Measurements from ENCODE around the gene GAREM1. TPM values are rescaled to one million over a fixed set of nuclear protein-coding genes. Genes with fewer than 3 reads are reported as not detected.

The GAREM1 gene
- total and polyA plus RNA-seq, 9 of the 15 experiments (the other 6 are each of a cell fraction or from before 2014, with no cell fraction given): 0.03 to 0.33 (median 0.07) TPM; not detected in 1

DNA sequence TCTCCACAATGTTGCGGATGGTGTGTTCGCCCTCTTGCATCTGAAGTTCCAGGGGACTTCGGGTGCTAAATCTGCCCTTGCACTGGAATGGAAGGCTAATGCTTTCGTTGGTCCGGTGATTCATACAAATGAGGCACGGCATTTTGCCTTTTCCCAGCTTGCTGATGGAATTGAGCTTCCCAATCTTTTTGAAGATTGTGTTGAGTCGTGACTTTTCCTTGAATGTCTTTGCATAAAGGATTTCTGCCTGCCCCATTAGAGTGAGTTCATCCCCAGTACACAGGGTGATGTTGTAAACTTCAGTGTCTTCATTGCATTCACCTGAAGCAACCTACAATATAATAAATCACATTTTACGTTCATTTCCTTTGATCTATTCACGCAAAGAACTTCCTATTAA lies 182.8 kb downstream of the GAREM1 start:
- Histone ChIP-seq H3K27ac (ENCODE audit: extremely low read depth, low read depth, low read length) (no peak overlapping the region), H4K20me1 (replicated peaks; ENCODE audit: control insufficient read depth, insufficient read depth, low read length) (no peaks in the 10 kb centered on the region), H3K4me2 (ENCODE audit: insufficient read depth, low read length) (no peak overlapping the region), H3K4me1 (replicated peaks in 1 of 2; ENCODE audit: control insufficient read depth in 2 of 2, insufficient read depth in 2 of 2, low read length in 2 of 2) (no peaks in the 10 kb centered on the region), H3K9me3 (replicated peaks; ENCODE audit: control insufficient read depth, insufficient read depth, low read depth, low read length) (no peaks in the 10 kb centered on the region), H3K36me3 (ENCODE audit: control insufficient read depth, insufficient read depth, low read length) (no peaks in the 10 kb centered on the region), H3K9me1 (ENCODE audit: control insufficient read depth, insufficient read depth, low read length) (no peaks in the 10 kb centered on the region), H3K79me2 (ENCODE audit: control insufficient read depth, insufficient read depth, low read length) (no peaks in the 10 kb centered on the region), H3K9ac (ENCODE audit: insufficient read depth in 1 of 2, low read depth in 2 of 2, low read length in 2 of 2) (no peak overlapping the region), H3K4me3 (no peak overlapping the region), H3K27me3 (ENCODE audit: control insufficient read depth in 2 of 2, insufficient read depth in 2 of 2, low read length in 2 of 2) (no peaks in the 10 kb centered on the region; a peak in 1 of 5 replicates), H2AFZ (ENCODE audit: low read depth, low read length) (no peak overlapping the region)
- DNase-seq (ENCODE audit: extremely low read depth in 1 of 4, low spot score in 3 of 4) (no peak), FAIRE-seq (no peak), ATAC-seq (no peak)
- CTCF ChIA-PET (ENCODE audit: low intra/inter-chr PET ratio): no interaction called here
- POLR2A ChIA-PET: interaction anchor here (1.4 kb wide), 1 partner anchor 10 kb away, joined by 5 read pairs; no protein-coding TSS in a partner anchor
- intact Hi-C loops (cut with micrococcal nuclease) (loop anchor here (2.0 to 5.0 kb wide), 2 partner anchors 183 to 264 kb away; partner anchors contain the start of gene GAREM1), in situ Hi-C loops (cut with MboI) (no loop called here)
- no TSS peak for BruUV-seq (replicated peaks)
- WGBS (ENCODE audit: insufficient coverage, low coverage, missing lambda C conversion rate): 6% methylated on average over 9 of the region's 9 CpGs
- TF ChIP-seq BRD4 (IDR thresholded peaks at IDR 0.05) (no peak), ZNF347 (CRISPR knock-in tag; IDR thresholded peaks at IDR 0.05; ENCODE audit: low read depth) (no peak), SMAD1 (IDR thresholded peaks at IDR 0.05; ENCODE audit: low read depth, low read length, partially characterized antibody) (no peak), CREB3 (tag; conservative IDR thresholded peaks at IDR 0.05; ENCODE audit: low read depth) (no peak), ZNF696 (CRISPR knock-in tag; conservative IDR thresholded peaks at IDR 0.05) (no peak), ZNF140 (CRISPR knock-in tag; IDR thresholded peaks at IDR 0.05) (no peak), FOSL1 (tag; conservative IDR thresholded peaks at IDR 0.05) (no peak), HMG20A (CRISPR knock-in tag; conservative IDR thresholded peaks at IDR 0.05) (no peak), ZKSCAN1 (IDR thresholded peaks at IDR 0.05; ENCODE audit: low read depth, low read length) (no peak), SUPT5H (IDR thresholded peaks at IDR 0.05) (no peak)
- TF ChIP-seq, protein P1, sequence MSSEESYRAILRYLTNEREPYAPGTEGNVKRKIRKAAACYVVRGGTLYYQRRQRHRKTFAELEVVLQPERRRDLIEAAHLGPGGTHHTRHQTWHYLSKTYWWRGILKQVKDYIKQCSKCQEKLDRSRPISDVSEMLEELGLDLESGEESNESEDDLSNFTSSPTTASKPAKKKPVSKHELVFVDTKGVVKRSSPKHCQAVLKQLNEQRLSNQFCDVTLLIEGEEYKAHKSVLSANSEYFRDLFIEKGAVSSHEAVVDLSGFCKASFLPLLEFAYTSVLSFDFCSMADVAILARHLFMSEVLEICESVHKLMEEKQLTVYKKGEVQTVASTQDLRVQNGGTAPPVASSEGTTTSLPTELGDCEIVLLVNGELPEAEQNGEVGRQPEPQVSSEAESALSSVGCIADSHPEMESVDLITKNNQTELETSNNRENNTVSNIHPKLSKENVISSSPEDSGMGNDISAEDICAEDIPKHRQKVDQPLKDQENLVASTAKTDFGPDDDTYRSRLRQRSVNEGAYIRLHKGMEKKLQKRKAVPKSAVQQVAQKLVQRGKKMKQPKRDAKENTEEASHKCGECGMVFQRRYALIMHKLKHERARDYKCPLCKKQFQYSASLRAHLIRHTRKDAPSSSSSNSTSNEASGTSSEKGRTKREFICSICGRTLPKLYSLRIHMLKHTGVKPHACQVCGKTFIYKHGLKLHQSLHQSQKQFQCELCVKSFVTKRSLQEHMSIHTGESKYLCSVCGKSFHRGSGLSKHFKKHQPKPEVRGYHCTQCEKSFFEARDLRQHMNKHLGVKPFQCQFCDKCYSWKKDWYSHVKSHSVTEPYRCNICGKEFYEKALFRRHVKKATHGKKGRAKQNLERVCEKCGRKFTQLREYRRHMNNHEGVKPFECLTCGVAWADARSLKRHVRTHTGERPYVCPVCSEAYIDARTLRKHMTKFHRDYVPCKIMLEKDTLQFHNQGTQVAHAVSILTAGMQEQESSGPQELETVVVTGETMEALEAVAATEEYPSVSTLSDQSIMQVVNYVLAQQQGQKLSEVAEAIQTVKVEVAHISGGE (CRISPR knock-in tag; IDR thresholded peaks at IDR 0.05): no peak
- TF ChIP-seq, protein P2, sequence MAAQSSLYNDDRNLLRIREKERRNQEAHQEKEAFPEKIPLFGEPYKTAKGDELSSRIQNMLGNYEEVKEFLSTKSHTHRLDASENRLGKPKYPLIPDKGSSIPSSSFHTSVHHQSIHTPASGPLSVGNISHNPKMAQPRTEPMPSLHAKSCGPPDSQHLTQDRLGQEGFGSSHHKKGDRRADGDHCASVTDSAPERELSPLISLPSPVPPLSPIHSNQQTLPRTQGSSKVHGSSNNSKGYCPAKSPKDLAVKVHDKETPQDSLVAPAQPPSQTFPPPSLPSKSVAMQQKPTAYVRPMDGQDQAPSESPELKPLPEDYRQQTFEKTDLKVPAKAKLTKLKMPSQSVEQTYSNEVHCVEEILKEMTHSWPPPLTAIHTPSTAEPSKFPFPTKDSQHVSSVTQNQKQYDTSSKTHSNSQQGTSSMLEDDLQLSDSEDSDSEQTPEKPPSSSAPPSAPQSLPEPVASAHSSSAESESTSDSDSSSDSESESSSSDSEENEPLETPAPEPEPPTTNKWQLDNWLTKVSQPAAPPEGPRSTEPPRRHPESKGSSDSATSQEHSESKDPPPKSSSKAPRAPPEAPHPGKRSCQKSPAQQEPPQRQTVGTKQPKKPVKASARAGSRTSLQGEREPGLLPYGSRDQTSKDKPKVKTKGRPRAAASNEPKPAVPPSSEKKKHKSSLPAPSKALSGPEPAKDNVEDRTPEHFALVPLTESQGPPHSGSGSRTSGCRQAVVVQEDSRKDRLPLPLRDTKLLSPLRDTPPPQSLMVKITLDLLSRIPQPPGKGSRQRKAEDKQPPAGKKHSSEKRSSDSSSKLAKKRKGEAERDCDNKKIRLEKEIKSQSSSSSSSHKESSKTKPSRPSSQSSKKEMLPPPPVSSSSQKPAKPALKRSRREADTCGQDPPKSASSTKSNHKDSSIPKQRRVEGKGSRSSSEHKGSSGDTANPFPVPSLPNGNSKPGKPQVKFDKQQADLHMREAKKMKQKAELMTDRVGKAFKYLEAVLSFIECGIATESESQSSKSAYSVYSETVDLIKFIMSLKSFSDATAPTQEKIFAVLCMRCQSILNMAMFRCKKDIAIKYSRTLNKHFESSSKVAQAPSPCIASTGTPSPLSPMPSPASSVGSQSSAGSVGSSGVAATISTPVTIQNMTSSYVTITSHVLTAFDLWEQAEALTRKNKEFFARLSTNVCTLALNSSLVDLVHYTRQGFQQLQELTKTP (IDR thresholded peaks at IDR 0.05; ENCODE audit: low read depth in 1 of 2, partially characterized antibody in 2 of 2): no peak
- TF ChIP-seq, protein P3, sequence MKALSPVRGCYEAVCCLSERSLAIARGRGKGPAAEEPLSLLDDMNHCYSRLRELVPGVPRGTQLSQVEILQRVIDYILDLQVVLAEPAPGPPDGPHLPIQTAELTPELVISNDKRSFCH (CRISPR knock-in tag; IDR thresholded peaks at IDR 0.05): no peak
- TF ChIP-seq, protein P3 (tag; IDR thresholded peaks at IDR 0.05): no peak
